H1 (cell line): Measurements from ENCODE around the gene AEBP1. TPM values are rescaled to one million over a fixed set of nuclear protein-coding genes. Genes with fewer than 3 reads are reported as not detected.

Experiments used
- CTCF ChIA-PET: fragments of 300-600 bp; sonication (Branson Sonifier 250); formaldehyde crosslinking; loops from one replicate; lab custom pipeline; 2021; ENCODE audit not compliant: partially characterized antibody; lab: Charles Lee
- POLR2A ChIA-PET: fragments of 300-600 bp; sonication (Branson Sonifier 250); formaldehyde crosslinking; loops from one replicate; lab custom pipeline; 2021; ENCODE audit warnings: inconsistent platforms; ENCODE audit not compliant: partially characterized antibody; lab: Charles Lee
- DNase-seq, 2 experiments: peaks; one replicate each; pipeline versions ENCODE4 v3.0.0 to v3.0.0-alpha.2; 2010 to 2022; ENCODE audit warnings: low spot score in 2 of 2, low read depth in 1 of 2, mixed read lengths in 1 of 2
- FAIRE-seq: peaks from 2 replicates; lab custom pipeline; 2011; peaks lifted over from hg19 to GRCh38; lab: Jason Lieb, UNC
- H2AFZ ChIP-seq: 2 replicates; pipeline ENCODE4 v1.8.1; 2012; ENCODE audit warnings: low read length, inconsistent platforms
- H2AK5ac ChIP-seq: 2 replicates; pipeline ENCODE4 v1.6.1; 2013; ENCODE audit warnings: low read depth, low read length
- H2BK120ac ChIP-seq: replicated peaks from 2 replicates; pipeline ENCODE3; 2013; ENCODE audit warnings: low read depth, low read length, inconsistent platforms
- H2BK12ac ChIP-seq: 2 replicates; pipeline ENCODE4 v1.6.1; 2013; ENCODE audit warnings: low read depth, low read length
- H2BK15ac ChIP-seq: 2 replicates; pipeline ENCODE4 v1.6.1; 2013; ENCODE audit warnings: low read length
- H2BK20ac ChIP-seq: 2 replicates; pipeline ENCODE4 v1.6.1; 2013; ENCODE audit warnings: low read length
- H2BK5ac ChIP-seq: 2 replicates; pipeline ENCODE4 v1.6.1; 2013; ENCODE audit warnings: low read depth, low read length
- H3K14ac ChIP-seq: 2 replicates; pipeline ENCODE4 v1.6.1; 2013; ENCODE audit warnings: inconsistent platforms; ENCODE audit not compliant: insufficient read length
- H3K18ac ChIP-seq: 2 replicates; pipeline ENCODE4 v1.6.1; 2013; ENCODE audit warnings: low read length; ENCODE audit errors: extremely low read depth
- H3K23ac ChIP-seq: 2 replicates; pipeline ENCODE4 v1.6.1; 2013; ENCODE audit warnings: inconsistent platforms; ENCODE audit not compliant: insufficient read length
- H3K23me2 ChIP-seq: 2 replicates; pipeline ENCODE4 v1.6.1; 2013; ENCODE audit warnings: low read depth, low read length
- H3K27ac ChIP-seq: 2 replicates; pipeline ENCODE4 v1.6.1; 2011; ENCODE audit warnings: low read depth, low read length, inconsistent platforms
- H3K27me3 ChIP-seq, 4 experiments: replicated peaks in 1 of 4; 1 replicate in 1 of 4; 2 replicates in 3 of 4; pipeline versions ENCODE4 v1.6.1 to v1.8.1; 2011 to 2013; ENCODE audit warnings: low read length in 3 of 4, mild to moderate bottlenecking in 3 of 4, inconsistent platforms in 2 of 4, mixed read lengths in 2 of 4, moderate library complexity in 1 of 4; ENCODE audit not compliant: control insufficient read depth in 3 of 4, insufficient read depth in 3 of 4; ENCODE audit errors: extremely low read depth in 1 of 4
- H3K36me3 ChIP-seq, 4 experiments: 2 replicates each; pipeline versions ENCODE4 v1.6.1 to v1.8.1; 2011 to 2013; ENCODE audit warnings: mild to moderate bottlenecking in 4 of 4, low read length in 3 of 4, moderate library complexity in 2 of 4, control low read depth in 1 of 4, inconsistent platforms in 1 of 4; ENCODE audit not compliant: insufficient read depth in 4 of 4, control insufficient read depth in 2 of 4
- H3K4ac ChIP-seq: replicated peaks from 2 replicates; pipeline ENCODE3; 2013; ENCODE audit warnings: low read length, low read depth, mixed read lengths, inconsistent platforms; ENCODE audit not compliant: insufficient read length
- H3K4me1 ChIP-seq, 4 experiments: replicated peaks in 1 of 4; 1 replicate in 1 of 4; 2 replicates in 3 of 4; pipeline versions ENCODE4 v1.6.1 to v1.8.1; 2011 to 2013; ENCODE audit warnings: low read length in 3 of 4, inconsistent platforms in 2 of 4, mixed read lengths in 1 of 4; ENCODE audit not compliant: insufficient read depth in 4 of 4, control insufficient read depth in 3 of 4
- H3K4me2 ChIP-seq, 2 experiments: 2 replicates each; pipeline versions ENCODE4 v1.6.1 to v1.8.1; 2011 to 2013; ENCODE audit warnings: low read depth in 2 of 2, low read length in 2 of 2, control low read depth in 1 of 2, inconsistent platforms in 1 of 2, mild to moderate bottlenecking in 1 of 2; ENCODE audit not compliant: insufficient read depth in 1 of 2
- H3K4me3 ChIP-seq, 4 experiments: fragments of 200-600, 300-600 bp in 1 of 4; sonication (generic), shearing (Covaris generic), sonication (Bioruptor Twin) in 1 of 4; 2 replicates each; pipeline versions ENCODE4 v1.5.1 to v1.8.1; 2011 to 2016; ENCODE audit warnings: low read length in 4 of 4, low read depth in 3 of 4, control low read depth in 2 of 4, inconsistent platforms in 2 of 4, mild to moderate bottlenecking in 2 of 4, mixed read lengths in 1 of 4, moderate library complexity in 1 of 4; ENCODE audit not compliant: insufficient read depth in 2 of 4; ENCODE audit errors: extremely low read depth in 1 of 4
- H3K56ac ChIP-seq: replicated peaks from 2 replicates; pipeline ENCODE3; 2013; ENCODE audit warnings: low read depth, mild to moderate bottlenecking, mixed read lengths, low read length, inconsistent platforms; ENCODE audit not compliant: insufficient read length
- H3K79me1 ChIP-seq: 2 replicates; pipeline ENCODE4 v1.6.1; 2013; ENCODE audit warnings: low read depth, low read length, control low read depth
- H3K79me2 ChIP-seq, 2 experiments: 2 replicates each; pipeline versions ENCODE4 v1.6.1 to v1.8.1; 2012 to 2013; ENCODE audit warnings: low read length in 2 of 2, mild to moderate bottlenecking in 2 of 2, inconsistent platforms in 1 of 2; ENCODE audit not compliant: insufficient read depth in 2 of 2, control insufficient read depth in 1 of 2
- H3K9ac ChIP-seq, 4 experiments: replicated peaks in 1 of 4; 1 replicate in 1 of 4; 2 replicates in 3 of 4; pipeline versions ENCODE4 v1.6.1 to v1.8.1; 2011 to 2013; ENCODE audit warnings: low read depth in 3 of 4, low read length in 3 of 4, control low read depth in 2 of 4, mild to moderate bottlenecking in 2 of 4, moderate library complexity in 2 of 4, inconsistent platforms in 1 of 4; ENCODE audit errors: extremely low read depth in 1 of 4
- H3K9me3 ChIP-seq, 2 experiments: 2 replicates each; pipeline versions ENCODE4 v1.6.1 to v1.8.1; 2012 to 2013; ENCODE audit warnings: mild to moderate bottlenecking in 2 of 2, moderate library complexity in 2 of 2, control low read depth in 1 of 2, inconsistent platforms in 1 of 2, low read depth in 1 of 2, low read length in 1 of 2, mixed read lengths in 1 of 2; ENCODE audit not compliant: insufficient read depth in 2 of 2
- H4K20me1 ChIP-seq, 2 experiments: replicated peaks in 1 of 2; 2 replicates each; pipeline versions ENCODE3 to v1.8.1; 2011 to 2013; ENCODE audit warnings: inconsistent platforms in 2 of 2, low read length in 2 of 2, mild to moderate bottlenecking in 1 of 2; ENCODE audit not compliant: insufficient read depth in 2 of 2, control insufficient read depth in 1 of 2
- H4K5ac ChIP-seq: 2 replicates; pipeline ENCODE4 v1.6.1; 2013; ENCODE audit warnings: low read length, low read depth, mixed read lengths, inconsistent platforms; ENCODE audit not compliant: insufficient read length
- H4K8ac ChIP-seq: 2 replicates; pipeline ENCODE4 v1.8.0; 2013; ENCODE audit warnings: mild to moderate bottlenecking, moderate library complexity, low read length, inconsistent platforms; ENCODE audit not compliant: insufficient read depth; ENCODE audit errors: extremely low read depth
- H4K91ac ChIP-seq: replicated peaks from 2 replicates; pipeline ENCODE3; 2013; ENCODE audit warnings: low read length, mixed read lengths, inconsistent platforms; ENCODE audit not compliant: insufficient read length
- BCL11A ChIP-seq, 2 experiments: IDR thresholded peaks; one replicate each; pipeline ENCODE4 v1.6.1; 2011; ENCODE audit warnings: low read depth in 2 of 2, low read length in 2 of 2, mild to moderate bottlenecking in 2 of 2
- BRCA1 ChIP-seq: IDR thresholded peaks from 2 replicates; pipeline ENCODE4 v1.6.1; 2012; ENCODE audit warnings: low read depth, low read length, improper control_type of control experiment
- GABPA ChIP-seq: IDR thresholded peaks from 2 replicates; pipeline ENCODE4 v1.6.1; 2011; ENCODE audit warnings: mild to moderate bottlenecking, low read length, moderate library complexity, borderline replicate concordance; ENCODE audit not compliant: insufficient read depth
- JUND ChIP-seq: IDR thresholded peaks from 2 replicates; pipeline ENCODE4 v1.6.1; 2011; ENCODE audit warnings: mild to moderate bottlenecking, improper control_type of control experiment, low read length
- KDM4A ChIP-seq: IDR thresholded peaks from one replicate; pipeline ENCODE4 v1.7.1; 2012; ENCODE audit warnings: low read depth, mild to moderate bottlenecking, moderate library complexity, low read length, inconsistent platforms; ENCODE audit not compliant: severe bottlenecking
- NRF1 ChIP-seq: IDR thresholded peaks from 2 replicates; pipeline ENCODE4 v1.6.1; 2011; ENCODE audit warnings: mild to moderate bottlenecking, low read depth, low read length, improper control_type of control experiment
- POU5F1 ChIP-seq: IDR thresholded peaks from 2 replicates; pipeline ENCODE4 v1.6.1; 2011; ENCODE audit warnings: low read depth, mild to moderate bottlenecking, low read length, moderate library complexity
- RBBP5 ChIP-seq: IDR thresholded peaks from 2 replicates; pipeline ENCODE4 v1.7.1; 2012; ENCODE audit warnings: low read depth, mild to moderate bottlenecking, inconsistent platforms, low read length, moderate library complexity, borderline replicate concordance
- RXRA ChIP-seq: IDR thresholded peaks from 2 replicates; pipeline ENCODE4 v1.6.1; 2011; ENCODE audit warnings: low read depth, mild to moderate bottlenecking, low read length, moderate library complexity; ENCODE audit not compliant: insufficient read depth
- TAF7 ChIP-seq: optimal IDR thresholded peaks from 2 replicates; pipeline ENCODE3; 2011; ENCODE audit warnings: low read depth, mild to moderate bottlenecking, inconsistent platforms, low read length, moderate library complexity, borderline replicate concordance
- TCF12 ChIP-seq: IDR thresholded peaks from 2 replicates; pipeline ENCODE4 v1.6.1; 2011; ENCODE audit warnings: low read depth, mild to moderate bottlenecking, low read length
- WGBS, 2 experiments: shearing (Covaris generic) in 1 of 2; methylation state at CpG; one replicate each; pipeline versions ENCODE4 v1.1.6 to v1.1.7; 2013 to 2015; ENCODE audit warnings: low lambda C conversion rate in 2 of 2, mixed read lengths in 2 of 2, inconsistent platforms in 1 of 2, low coverage in 1 of 2, missing lambda C conversion rate in 1 of 2; ENCODE audit not compliant: insufficient replicate concordance in 2 of 2, insufficient coverage in 1 of 2, insufficient read length in 1 of 2; ENCODE audit errors: extremely low coverage in 1 of 2, missing lambda C conversion rate in 1 of 2; 5-methylcytosine and 5-hydroxymethylcytosine counted together
- polyA plus RNA-seq, 7 experiments: library from polyadenylated mRNA; depleted of rRNA in 3 of 7; stranded (reverse) in 5 of 7; unstranded in 2 of 7; fragments of >200 nt in 5 of 7; fragments of 200-250 nt in 2 of 7; gene quantifications; 1 replicate in 5 of 7; 2 replicates in 1 of 7; 4 replicates in 1 of 7; pipeline versions ENCODE4 v1.2.1 to v1.2.3, GENCODE V29; 2011 to 2013; ENCODE audit warnings: missing spikeins in 2 of 7, mixed read lengths in 2 of 7
- total RNA-seq: library from RNA; stranded (reverse); fragmentation: NEBNext Ultra II Directional; extraction: Animal tissue kit (Norgen Biotek cat#: 25700); gene quantifications from 2 replicates; pipeline ENCODE4 v1.2.1, GENCODE V29; 2021
- TF ChIP-seq, protein P1 (sequence below): IDR thresholded peaks from 2 replicates; pipeline ENCODE4 v1.6.1; 2012; ENCODE audit warnings: low read length, inconsistent platforms

AEBP1 gene
- total and polyA plus RNA-seq, 2 of the 8 experiments (the other 6 are each of a cell fraction or from before 2014, with no cell fraction given) = 10.4 to 41.2 TPM

DNA sequence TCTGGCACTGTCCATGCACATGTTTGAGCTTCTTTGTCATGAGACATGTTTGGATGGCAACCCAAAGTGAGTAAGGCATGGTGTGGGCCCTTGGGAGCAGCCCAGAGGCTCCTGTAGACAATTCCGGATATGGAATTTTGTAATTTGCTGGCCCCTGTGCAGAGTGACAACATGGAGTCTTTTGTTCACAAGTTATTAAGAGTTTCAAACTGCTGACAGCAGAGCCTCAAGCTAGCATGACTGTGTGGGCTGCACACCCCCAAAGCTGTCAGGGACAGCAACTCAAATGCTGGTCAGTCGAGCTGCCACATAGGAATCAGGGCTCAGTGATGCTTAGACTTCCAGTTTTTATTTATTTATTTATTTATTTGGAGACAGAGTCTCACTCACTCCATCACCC lies 44.0 kb downstream of the AEBP1 start:
- Histone ChIP-seq H3K79me1 (no peaks in the 10 kb centered on the region), H3K79me2 (no peaks in the 10 kb centered on the region), H3K9ac (no peak overlapping the region), H3K9me3 (no peaks in the 10 kb centered on the region), H3K23me2 (peaks cover 8% of the 10 kb centered on the region; the same call in 1 of the 2 replicates), H3K4me1 (peaks cover 0 to 20% (median 8%) of the 10 kb centered on the region in 4 experiments; a peak in 4 of 7 replicates), H2AFZ (no peak overlapping the region), H3K14ac (no peak overlapping the region), H3K56ac (no peak overlapping the region), H2BK120ac (no peak overlapping the region), H4K91ac (no peak overlapping the region), H3K4ac (no peak overlapping the region), H3K36me3 (no peaks in the 10 kb centered on the region), H3K18ac (0 out of 2 replicates have a peak overlapping the region, but pooled peaks have one; percentile 4), H4K5ac (no peak overlapping the region), H3K27ac (no peak overlapping the region), H4K20me1 (no peaks in the 10 kb centered on the region), H3K4me3 (no peak overlapping the region), H4K8ac (no peak overlapping the region), H3K23ac (no peak overlapping the region), H2AK5ac (no peak overlapping the region), H2BK5ac (no peak overlapping the region), H2BK20ac (no peak overlapping the region), H2BK12ac (no peak overlapping the region), H3K4me2 (no peak overlapping the region), H3K27me3 (peaks cover 13 to 27% (median 22%) of the 10 kb centered on the region in 4 experiments), H2BK15ac (no peak overlapping the region)
- FAIRE-seq = no peak
- no peak for DNase-seq
- WGBS, 2 experiments = 91% methylated on average over 2 of the region's 2 CpGs; no CpG with 5 or more reads in 1 of the 2 experiments
- POLR2A ChIA-PET = interaction anchor here (1.2 to 1.8 kb wide), 3 partner anchors 15 to 60 kb away, joined by 3 to 7 read pairs (median 6); no protein-coding TSS in a partner anchor
- CTCF ChIA-PET = interaction anchor here (0.6 to 3.1 kb wide), 14 partner anchors 9 to 97 kb away, joined by 3 to 21 read pairs (median 4); no protein-coding TSS in a partner anchor
- no peak for TF ChIP-seq BRCA1
- TF ChIP-seq RBBP5 = no peak
- TF ChIP-seq, protein P1, sequence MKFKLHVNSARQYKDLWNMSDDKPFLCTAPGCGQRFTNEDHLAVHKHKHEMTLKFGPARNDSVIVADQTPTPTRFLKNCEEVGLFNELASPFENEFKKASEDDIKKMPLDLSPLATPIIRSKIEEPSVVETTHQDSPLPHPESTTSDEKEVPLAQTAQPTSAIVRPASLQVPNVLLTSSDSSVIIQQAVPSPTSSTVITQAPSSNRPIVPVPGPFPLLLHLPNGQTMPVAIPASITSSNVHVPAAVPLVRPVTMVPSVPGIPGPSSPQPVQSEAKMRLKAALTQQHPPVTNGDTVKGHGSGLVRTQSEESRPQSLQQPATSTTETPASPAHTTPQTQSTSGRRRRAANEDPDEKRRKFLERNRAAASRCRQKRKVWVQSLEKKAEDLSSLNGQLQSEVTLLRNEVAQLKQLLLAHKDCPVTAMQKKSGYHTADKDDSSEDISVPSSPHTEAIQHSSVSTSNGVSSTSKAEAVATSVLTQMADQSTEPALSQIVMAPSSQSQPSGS = no peak
- no peak for TF ChIP-seq RXRA
- no peak for TF ChIP-seq NRF1
- no peak for TF ChIP-seq POU5F1
- TF ChIP-seq TAF7 = no peak
- no peak for TF ChIP-seq JUND
- TF ChIP-seq TCF12 = no peak
- no peak for TF ChIP-seq GABPA
- no peak for TF ChIP-seq BCL11A (IDR thresholded peaks at IDR 0.05; ENCODE audit: low read depth in 2 of 2, low read length in 2 of 2)
- TF ChIP-seq KDM4A = no peak
